Ovary (tissue), 9 donors: ENCODE data around the gene ARHGAP36. TPM values are rescaled to one million over a fixed set of nuclear protein-coding genes. Genes with fewer than 3 reads are reported as not detected.

ENCODE experiments used
- DNase-seq, 5 donors: peaks; one replicate each; pipeline ENCODE4 v3.0.0-alpha.2; 2019 to 2020
- H3K27ac ChIP-seq, 2 donors: fragments of 200-600 bp; one replicate each; pipeline versions ENCODE4 v1.5.1 to v1.8.0; 2019 to 2022
- H3K27me3 ChIP-seq: fragments of 200-600 bp; one replicate; pipeline ENCODE4 v1.8.0; 2022
- H3K36me3 ChIP-seq: fragments of 200-600 bp; sonication (generic); one replicate; pipeline ENCODE4 v1.5.1; 2019
- H3K4me1 ChIP-seq: one replicate; pipeline ENCODE4 v1.8.1; 2013; ENCODE audit warnings: mild to moderate bottlenecking, moderate library complexity; ENCODE audit not compliant: insufficient read depth
- H3K4me3 ChIP-seq: fragments of 200-600 bp; sonication (generic); one replicate; pipeline ENCODE4 v1.5.1; 2017
- H3K9me3 ChIP-seq, 2 donors: fragments of 200-600 bp in 1 of 2; sonication (generic) in 1 of 2; one replicate each; pipeline versions ENCODE4 v1.5.1 to v1.8.1; 2013 to 2019; ENCODE audit warnings: mild to moderate bottlenecking in 1 of 2, moderate library complexity in 1 of 2
- CTCF ChIP-seq, 3 donors: fragments of 450-650 bp in 2 of 3; fragments of 200-600 bp in 1 of 3; IDR thresholded peaks; one replicate each; pipeline versions ENCODE4 v1.5.1 to v1.8.0; 2016 to 2022; ENCODE audit warnings: antibody characterized with exemption in 3 of 3, mild to moderate bottlenecking in 1 of 3
- EP300 ChIP-seq: sonication (generic); formaldehyde crosslinking; IDR thresholded peaks from one replicate; pipeline ENCODE4 v1.6.1; 2017; ENCODE audit warnings: antibody characterized with exemption
- POLR2A ChIP-seq: fragments of 450-650 bp; IDR thresholded peaks from one replicate; pipeline ENCODE4 v1.6.1; 2017; ENCODE audit warnings: antibody characterized with exemption, mild to moderate bottlenecking, moderate library complexity
- WGBS, 3 donors: extraction: QIAGEN DNeasy Blood & Tissue Kit in 1 of 3; methylation state at CpG; one replicate each; pipeline versions ENCODE4 v1.1.5 to v1.1.7; 2013 to 2017; 5-methylcytosine and 5-hydroxymethylcytosine counted together
- intact Hi-C, 4 donors: fragments of 100-400 bp; cut with DNase I; formaldehyde crosslinking; loops; one replicate each; pipeline versions ENCODE4 v1.11.0 to v1.15.1; 2022 to 2023
- polyA plus RNA-seq, 2 donors: library from polyadenylated mRNA; stranded (reverse); fragments of 200-250 nt in 1 of 2; fragments of 350-450 nt in 1 of 2; fragmentation: Illumina TruSeq in 1 of 2; extraction: RNeasy Lipid Tissue Mini Kit (QIAGEN cat#74804) in 1 of 2; gene quantifications; one replicate each; pipeline ENCODE4 v1.2.3, GENCODE V29; 2013 to 2014
- total RNA-seq, 7 donors: library from RNA; depleted of rRNA in 2 of 7; stranded (reverse); fragments of >200 nt in 2 of 7; fragmentation: NEBNext Ultra II Directional in 3 of 7; extraction: Animal tissue kit (Norgen Biotek cat#: 25700) in 3 of 7; gene quantifications; one replicate each; pipeline versions ENCODE4 v1.1.0 to v1.2.4, GENCODE V29; 2016 to 2023
- donor health status: DM: no; HTN: no; CAD: no; lungs with moderate emphysema.
- donor health status: DM: no; HTN: no; CAD: no.
- donor health status: Bipolar disorder and iron deficiency.
- donor health status: DM: yes; HTN: yes; CAD: no.
- donor health status: DM: no; HTN: no; CAD: no.
- donor health status: DM: yes; HTN: yes; CAD: no.

Gene ARHGAP36
- total and polyA plus RNA-seq, 9 donors, result 0.13 TPM; not detected in 8

GRCh38 chrX:131060147-131060546, 2.0 kb downstream of the ARHGAP36 start:
- no peak for DNase-seq
- no peak for TF ChIP-seq POLR2A
- no peak for TF ChIP-seq CTCF (IDR thresholded peaks at IDR 0.05)
- TF ChIP-seq EP300, result no peak
- H3K27me3 ChIP-seq, result no peaks in the 10 kb centered on the region
- H3K4me1 ChIP-seq, result no peaks in the 10 kb centered on the region
- no peak overlapping the region for H3K4me3 ChIP-seq
- H3K36me3 ChIP-seq, result no peaks in the 10 kb centered on the region
- H3K9me3 ChIP-seq, result no peaks in the 10 kb centered on the region
- intact Hi-C loops, result no loop called here
- 80 to 86% (median 82%) methylated on average over 3 of the region's 3 CpGs for WGBS, 3 donors
- no peak overlapping the region for H3K27ac ChIP-seq

- 68 to 83% (median 74%) methylated on average over 6 of the region's 6 CpGs for WGBS, 3 donors
- TF ChIP-seq POLR2A (no peak), EP300 (no peak), CTCF (IDR thresholded peaks at IDR 0.05) (no peak)
- intact Hi-C loops, result no loop called here
- H3K4me1 ChIP-seq, result no peaks in the 10 kb centered on the region
- no peaks in the 10 kb centered on the region for H3K36me3 ChIP-seq
- DNase-seq, result no peak
- no peak overlapping the region for H3K4me3 ChIP-seq
- H3K9me3 ChIP-seq, result no peaks in the 10 kb centered on the region
- no peaks in the 10 kb centered on the region for H3K27me3 ChIP-seq
- no peak overlapping the region for H3K27ac ChIP-seq
Observed at GRCh38 chrX:131061306-131061705, 3.2 kb downstream of the ARHGAP36 start.

- H3K9me3 ChIP-seq, result no peaks in the 10 kb centered on the region
- no peak overlapping the region for H3K4me3 ChIP-seq
- DNase-seq, result no peak
- no peaks in the 10 kb centered on the region for H3K4me1 ChIP-seq
- intact Hi-C loops, result no loop called here
- H3K27ac ChIP-seq, result no peak overlapping the region
- 19 to 28% (median 28%) methylated on average over 3 of the region's 3 CpGs for WGBS, 3 donors
- H3K36me3 ChIP-seq, result no peaks in the 10 kb centered on the region
- no peak for TF ChIP-seq POLR2A
- no peak for TF ChIP-seq CTCF (IDR thresholded peaks at IDR 0.05)
- no peak for TF ChIP-seq EP300
- H3K27me3 ChIP-seq, result no peaks in the 10 kb centered on the region
Observed at GRCh38 chrX:131063613-131064012, 5.5 kb downstream of the ARHGAP36 start.

- TF ChIP-seq POLR2A, result no peak
- no peak for TF ChIP-seq CTCF (IDR thresholded peaks at IDR 0.05)
- TF ChIP-seq EP300, result no peak
- 43 to 49% (median 46%) methylated on average over 3 of the region's 3 CpGs for WGBS, 3 donors
- Histone ChIP-seq H3K9me3 (no peaks in the 10 kb centered on the region), H3K4me3 (no peak overlapping the region), H3K36me3 (no peaks in the 10 kb centered on the region), H3K27me3 (no peaks in the 10 kb centered on the region), H3K27ac (no peak overlapping the region), H3K4me1 (no peaks in the 10 kb centered on the region)
- no peak for DNase-seq
- intact Hi-C loops, result no loop called here
Observed at GRCh38 chrX:131066237-131066636, 8.1 kb downstream of the ARHGAP36 start.

- TF ChIP-seq CTCF (IDR thresholded peaks at IDR 0.05) (no peak), POLR2A (no peak), EP300 (no peak)
- 23 to 46% (median 37%) methylated on average over 19 of the region's 19 CpGs for WGBS, 3 donors
- Histone ChIP-seq H3K36me3 (no peaks in the 10 kb centered on the region), H3K4me1 (no peaks in the 10 kb centered on the region), H3K9me3 (no peaks in the 10 kb centered on the region), H3K27me3 (no peaks in the 10 kb centered on the region), H3K4me3 (no peak overlapping the region), H3K27ac (no peak overlapping the region)
- no peak for DNase-seq
- intact Hi-C loops, result no loop called here
Observed at GRCh38 chrX:131067216-131067615, 9.1 kb downstream of the ARHGAP36 start.
